ENCODE measurements around the gene MBNL2. TPM values are rescaled to one million over a fixed set of nuclear protein-coding genes. Genes with fewer than 3 reads are reported as not detected.
A peak's percentile ranks its signal among the peaks of the same experiment; 100 is the strongest.

The MBNL2 gene
- total RNA-seq, 2 donors from 2014 or later: 28.2 to 61.8 TPM

GRCh38 chr13:97229699-97230098 lies 7.6 kb downstream of the MBNL2 start:
- H3K9me3 ChIP-seq: no peaks in the 10 kb centered on the region
- H3K36me3 ChIP-seq: no peaks in the 10 kb centered on the region
- TF ChIP-seq CTCF (IDR thresholded peaks at IDR 0.05): no peak
- intact Hi-C loops (cut with DNase I): no loop called here
- H3K27ac ChIP-seq: no peak overlapping the region
- peaks cover 16% of the 10 kb centered on the region for H3K4me1 ChIP-seq
- H3K27me3 ChIP-seq: no peaks in the 10 kb centered on the region
- no peak for DNase-seq
- no peak overlapping the region for H3K9ac ChIP-seq (ENCODE audit: low read depth in 2 of 2, low read length in 2 of 2)
- H3K4me3 ChIP-seq: no peak overlapping the region

GRCh38 chr13:97231118-97231828 lies 9.1 kb downstream of the MBNL2 start:
- Histone ChIP-seq H3K4me3 (no peak overlapping the region), H3K27me3 (no peaks in the 10 kb centered on the region), H3K27ac (no peak overlapping the region), H3K9ac (ENCODE audit: low read depth in 2 of 2, low read length in 2 of 2) (no peak overlapping the region), H3K36me3 (no peaks in the 10 kb centered on the region), H3K4me1 (peaks cover 16% of the 10 kb centered on the region), H3K9me3 (no peaks in the 10 kb centered on the region)
- TF ChIP-seq CTCF (IDR thresholded peaks at IDR 0.05): no peak
- DNase-seq: no peak
- intact Hi-C loops (cut with DNase I): no loop called here

GRCh38 chr13:97231829-97232196 lies 9.7 kb downstream of the MBNL2 start:
- H3K27me3 ChIP-seq: no peaks in the 10 kb centered on the region
- H3K4me3 ChIP-seq: no peak overlapping the region
- intact Hi-C loops (cut with DNase I): no loop called here
- DNase-seq: no peak
- no peak overlapping the region for H3K9ac ChIP-seq (ENCODE audit: low read depth in 2 of 2, low read length in 2 of 2)
- H3K9me3 ChIP-seq: no peaks in the 10 kb centered on the region
- H3K36me3 ChIP-seq: no peaks in the 10 kb centered on the region
- H3K27ac ChIP-seq: no peak overlapping the region
- H3K4me1 ChIP-seq: peaks cover 11% of the 10 kb centered on the region
- no peak for TF ChIP-seq CTCF (IDR thresholded peaks at IDR 0.05)

GRCh38 chr13:97233499-97233898 lies 11.4 kb downstream of the MBNL2 start:
- no peak for DNase-seq
- TF ChIP-seq CTCF (IDR thresholded peaks at IDR 0.05): no peak
- Histone ChIP-seq H3K9me3 (no peaks in the 10 kb centered on the region), H3K4me1 (peaks cover 6% of the 10 kb centered on the region), H3K27ac (peak overlapping the region; percentile 81), H3K4me3 (no peak overlapping the region), H3K36me3 (no peaks in the 10 kb centered on the region), H3K27me3 (no peaks in the 10 kb centered on the region), H3K9ac (ENCODE audit: low read depth in 2 of 2, low read length in 2 of 2) (peak overlapping the region in 1 of 2 donors; percentile 63)
- intact Hi-C loops (cut with DNase I): no loop called here

GRCh38 chr13:97234236-97234635 lies 12.1 kb downstream of the MBNL2 start:
- no peak for TF ChIP-seq CTCF (IDR thresholded peaks at IDR 0.05)
- peak overlapping the region in 1 of 2 donors; percentile 63 for H3K9ac ChIP-seq (ENCODE audit: low read depth in 2 of 2, low read length in 2 of 2)
- no peaks in the 10 kb centered on the region for H3K9me3 ChIP-seq
- DNase-seq: peak; percentile 82
- H3K4me1 ChIP-seq: peaks cover 7% of the 10 kb centered on the region
- H3K36me3 ChIP-seq: no peaks in the 10 kb centered on the region
- intact Hi-C loops (cut with DNase I): no loop called here
- H3K27ac ChIP-seq: peak overlapping the region; percentile 81
- H3K4me3 ChIP-seq: peak overlapping the region; percentile 10
- no peaks in the 10 kb centered on the region for H3K27me3 ChIP-seq
